Renal cortical epithelial cell (primary cell): Measurements from ENCODE around the gene KCNJ1. TPM values are rescaled to one million over a fixed set of nuclear protein-coding genes. Genes with fewer than 3 reads are reported as not detected.

Experiments used
- DNase-seq: peaks from one replicate; pipeline ENCODE4 v3.0.0-alpha.2; 2011; ENCODE audit warnings: low read depth
- total RNA-seq: library from RNA; depleted of rRNA; stranded (reverse); fragments of >200 nt; gene quantifications from 2 replicates; pipeline ENCODE4 v1.2.3, GENCODE V29; 2014

The KCNJ1 gene
- total RNA-seq, 1 donor from 2014 or later: 33.8 TPM

- peak; percentile 96 for DNase-seq
Observed at GRCh38 chr11:128852327-128853023, 14.6 kb downstream of the KCNJ1 start.

- no peak for DNase-seq
Observed at GRCh38 chr11:128848815-128849455, 18.2 kb downstream of the KCNJ1 start.

GRCh38 chr11:128846985-128847384 is 20.1 kb downstream of the KCNJ1 start:
- DNase-seq: no peak

- DNase-seq: no peak
Observed at GRCh38 chr11:128845334-128845780, 21.7 kb downstream of the KCNJ1 start.

GRCh38 chr11:128843198-128843785 is 23.8 kb downstream of the KCNJ1 start:
- DNase-seq: peak; percentile 17

- no peak for DNase-seq
Observed at GRCh38 chr11:128841461-128842072, 25.5 kb downstream of the KCNJ1 start.

GRCh38 chr11:128840783-128841182 is 26.3 kb downstream of the KCNJ1 start:
- no peak for DNase-seq

- no peak for DNase-seq
Observed at GRCh38 chr11:128840137-128840536, 27.0 kb downstream of the KCNJ1 start.

GRCh38 chr11:128839081-128839480 is 28.0 kb downstream of the KCNJ1 start:
- DNase-seq: no peak

- DNase-seq: no peak
Observed at GRCh38 chr11:128837627-128838026, 29.5 kb downstream of the KCNJ1 start.

GRCh38 chr11:128835741-128836430 is 31.2 kb downstream of the KCNJ1 start:
- DNase-seq: no peak

GRCh38 chr11:128834157-128834556 is 32.9 kb downstream of the KCNJ1 start:
- no peak for DNase-seq

- no peak for DNase-seq
Observed at GRCh38 chr11:128832121-128832497, 35.0 kb downstream of the KCNJ1 start.

- DNase-seq: peak; percentile 64
Observed at GRCh38 chr11:128831174-128832120, 35.6 kb downstream of the KCNJ1 start.

GRCh38 chr11:128830290-128831173 is 36.6 kb downstream of the KCNJ1 start:
- no peak for DNase-seq

GRCh38 chr11:128828350-128828749 is 38.7 kb downstream of the KCNJ1 start:
- DNase-seq: peak; percentile 13

- no peak for DNase-seq
Observed at GRCh38 chr11:128827191-128827893, 39.8 kb downstream of the KCNJ1 start.

GRCh38 chr11:128825050-128825784 is 41.9 kb downstream of the KCNJ1 start:
- no peak for DNase-seq
